Upper lobe of left lung (tissue), 6 donors: ENCODE results near the gene NAP1L4. TPM values are rescaled to one million over a fixed set of nuclear protein-coding genes. Genes with fewer than 3 reads are reported as not detected.

Source experiments
- ATAC-seq, 2 donors: fragments of 200-7000 bp; cut with Tn5 transposase; one replicate each; pipeline ENCODE4 v1.9.1; 2022; ENCODE audit warnings: mild to moderate bottlenecking in 2 of 2, moderate library complexity in 2 of 2; ENCODE audit not compliant: low FRiP score in 2 of 2
- DNase-seq, 2 donors: peaks; one replicate each; pipeline ENCODE4 v3.0.0-alpha.2; 2019 to 2020
- H3K27ac ChIP-seq, 4 donors: fragments of 200-600 bp; sonication (generic); one replicate each; pipeline ENCODE4 v1.5.1; 2016 to 2019
- H3K27me3 ChIP-seq, 4 donors: fragments of 200-600 bp; sonication (generic); one replicate each; pipeline ENCODE4 v1.5.1; 2017 to 2019
- H3K36me3 ChIP-seq, 4 donors: fragments of 200-600 bp; sonication (generic); one replicate each; pipeline ENCODE4 v1.5.1; 2016 to 2019
- H3K4me1 ChIP-seq, 4 donors: fragments of 200-600 bp; sonication (generic); one replicate each; pipeline ENCODE4 v1.5.1; 2018 to 2019
- H3K4me3 ChIP-seq, 4 donors: fragments of 200-600 bp; sonication (generic); one replicate each; pipeline ENCODE4 v1.5.1; 2017 to 2019; ENCODE audit warnings: mild to moderate bottlenecking in 2 of 4, moderate library complexity in 1 of 4
- H3K9me3 ChIP-seq, 4 donors: fragments of 200-600 bp; sonication (generic); one replicate each; pipeline ENCODE4 v1.5.1; 2018 to 2019
- CTCF ChIP-seq, 6 experiments: fragments of 450-650 bp in 4 of 6; fragments of 200-600 bp in 2 of 6; sonication (generic) in 2 of 6; IDR thresholded peaks; one replicate each; pipeline ENCODE4 v1.5.1; 2016 to 2019; ENCODE audit warnings: antibody characterized with exemption in 6 of 6
- EP300 ChIP-seq, 4 donors: sonication (generic); formaldehyde crosslinking; IDR thresholded peaks; one replicate each; pipeline ENCODE4 v1.5.1; 2017; ENCODE audit warnings: antibody characterized with exemption in 4 of 4, control low read depth in 2 of 4
- POLR2A ChIP-seq, 4 donors: fragments of 450-650 bp; IDR thresholded peaks; one replicate each; pipeline ENCODE4 v1.5.1; 2016 to 2017; ENCODE audit warnings: antibody characterized with exemption in 4 of 4, mild to moderate bottlenecking in 2 of 4
- POLR2AphosphoS5 ChIP-seq, 2 donors: sonication (generic); formaldehyde crosslinking; IDR thresholded peaks; one replicate each; pipeline ENCODE4 v1.5.1; 2017; ENCODE audit warnings: antibody characterized with exemption in 2 of 2
- WGBS, 2 donors: methylation state at CpG; one replicate each; pipeline ENCODE4 v1.1.5; 2017 to 2018; 5-methylcytosine and 5-hydroxymethylcytosine counted together
- total RNA-seq, 6 donors: library from RNA; depleted of rRNA in 4 of 6; stranded (reverse); fragments of >200 nt in 4 of 6; gene quantifications; one replicate each; pipeline versions ENCODE4 v1.1.0 to v1.2.1, GENCODE V29; 2016 to 2021
- donor health status: DM: no; HTN: no; CAD: no; lungs with moderate emphysema.
- donor health status: DM: no; HTN: yes; CAD: no; lungs with severe emphysema.

NAP1L4 gene
- total RNA-seq, 6 donors from 2014 or later, result 81.1 to 194 (median 103) TPM

- H3K9me3 ChIP-seq, result no peaks in the 10 kb centered on the region
- H3K36me3 ChIP-seq, result peaks cover 30 to 86% (median 60%) of the 10 kb centered on the region in 4 donors
- ATAC-seq (no peak), DNase-seq (no peak)
- H3K27me3 ChIP-seq, result no peaks in the 10 kb centered on the region
- 86 to 87% methylated on average over 4 to 5 of the region's 5 CpGs for WGBS, 2 donors
- H3K4me1 ChIP-seq, result peaks cover 0 to 10% (median 2%) of the 10 kb centered on the region in 4 donors
- H3K27ac ChIP-seq, result no peak overlapping the region
- H3K4me3 ChIP-seq, result no peak overlapping the region
- TF ChIP-seq POLR2A (IDR thresholded peaks at IDR 0.05) (no peak), EP300 (IDR thresholded peaks at IDR 0.05) (no peak), POLR2AphosphoS5 (IDR thresholded peaks at IDR 0.05) (no peak), CTCF (IDR thresholded peaks at IDR 0.05) (no peak)
Observed at GRCh38 chr11:3018596-3018995, 26.5 kb upstream of the NAP1L4 start.

GRCh38 chr11:3016861-3017260 is 24.7 kb upstream of the NAP1L4 start:
- 96% methylated on average over 10 to 11 of the region's 11 CpGs for WGBS, 2 donors
- H3K27me3 ChIP-seq, result no peaks in the 10 kb centered on the region
- peaks cover 35 to 93% (median 73%) of the 10 kb centered on the region in 4 donors for H3K36me3 ChIP-seq
- ATAC-seq (no peak), DNase-seq (no peak)
- H3K9me3 ChIP-seq, result no peaks in the 10 kb centered on the region
- H3K27ac ChIP-seq, result no peak overlapping the region
- H3K4me1 ChIP-seq, result peaks cover 0 to under 1% (median 0%) of the 10 kb centered on the region in 4 donors
- TF ChIP-seq POLR2AphosphoS5 (IDR thresholded peaks at IDR 0.05) (no peak), POLR2A (IDR thresholded peaks at IDR 0.05) (no peak), CTCF (IDR thresholded peaks at IDR 0.05) (no peak), EP300 (IDR thresholded peaks at IDR 0.05) (no peak)
- H3K4me3 ChIP-seq, result no peak overlapping the region

GRCh38 chr11:3015796-3016195 is 23.7 kb upstream of the NAP1L4 start:
- ATAC-seq, result no peak
- Histone ChIP-seq H3K4me1 (no peaks in the 10 kb centered on the region), H3K36me3 (peaks cover 39 to 99% (median 82%) of the 10 kb centered on the region in 4 donors), H3K27me3 (no peaks in the 10 kb centered on the region), H3K9me3 (no peaks in the 10 kb centered on the region), H3K4me3 (no peak overlapping the region), H3K27ac (no peak overlapping the region)
- no peak for TF ChIP-seq POLR2AphosphoS5 (IDR thresholded peaks at IDR 0.05)
- TF ChIP-seq POLR2A (IDR thresholded peaks at IDR 0.05), result no peak
- no peak for TF ChIP-seq EP300 (IDR thresholded peaks at IDR 0.05)
- TF ChIP-seq CTCF (IDR thresholded peaks at IDR 0.05), result no peak
- DNase-seq, result no peak
- WGBS, 2 donors, result 92 to 93% methylated on average over 10 of the region's 10 CpGs

GRCh38 chr11:3014943-3015342 is 22.8 kb upstream of the NAP1L4 start:
- Histone ChIP-seq H3K36me3 (peaks cover 39 to 99% (median 89%) of the 10 kb centered on the region in 4 donors), H3K4me1 (no peaks in the 10 kb centered on the region), H3K27ac (peak overlapping the region in 1 of 4 donors; percentile 27), H3K4me3 (no peak overlapping the region), H3K27me3 (no peaks in the 10 kb centered on the region), H3K9me3 (no peaks in the 10 kb centered on the region)
- TF ChIP-seq POLR2A (IDR thresholded peaks at IDR 0.05) (no peak), POLR2AphosphoS5 (IDR thresholded peaks at IDR 0.05) (no peak), EP300 (IDR thresholded peaks at IDR 0.05) (no peak), CTCF (IDR thresholded peaks at IDR 0.05) (no peak)
- DNase-seq (no peak), ATAC-seq (no peak)
- WGBS, 2 donors, result 88 to 94% methylated on average over 3 to 4 of the region's 4 CpGs
